Chondrocyte (in vitro differentiated cells): ENCODE results near the gene GCKR. TPM values are rescaled to one million over a fixed set of nuclear protein-coding genes. Genes with fewer than 3 reads are reported as not detected.

Experiments used
- DNase-seq: peaks from one replicate; pipeline ENCODE4 v3.0.0; 2021; ENCODE audit warnings: mixed read lengths, low spot score
- H3K27ac Mint-ChIP-seq: one replicate; pipeline ENCODE4 v1.8.0; 2021; ENCODE audit warnings: mild to moderate bottlenecking, moderate library complexity, mixed read lengths; ENCODE audit not compliant: unreplicated experiment
- H3K27me3 Mint-ChIP-seq: 2 replicates; pipeline ENCODE4 v1.8.0; 2021; ENCODE audit warnings: low read depth, mixed read lengths
- H3K36me3 Mint-ChIP-seq: 2 replicates; pipeline ENCODE4 v1.8.0; 2021; ENCODE audit warnings: low read depth, mixed read lengths
- H3K4me1 Mint-ChIP-seq: 2 replicates; pipeline ENCODE4 v1.8.0; 2021; ENCODE audit warnings: low read depth, mild to moderate bottlenecking, mixed read lengths
- H3K4me3 Mint-ChIP-seq: one replicate; pipeline ENCODE4 v1.8.0; 2021; ENCODE audit warnings: mild to moderate bottlenecking, moderate library complexity, mixed read lengths; ENCODE audit not compliant: unreplicated experiment
- H3K9me3 Mint-ChIP-seq: 2 replicates; pipeline ENCODE4 v1.8.0; 2021; ENCODE audit warnings: low read depth, mixed read lengths
- total RNA-seq: library from RNA; stranded (reverse); gene quantifications from 3 replicates; pipeline ENCODE4 v1.2.1, GENCODE V29; 2021
- TF ChIP-seq, protein P1 (sequence below): fragments of 200-600 bp; sonication (generic); IDR thresholded peaks from 2 replicates; pipeline ENCODE4 v1.5.0; 2021; ENCODE audit warnings: antibody characterized with exemption, mild to moderate bottlenecking, moderate library complexity

GCKR gene
- total RNA-seq, 1 donor from 2014 or later, result not detected

DNA sequence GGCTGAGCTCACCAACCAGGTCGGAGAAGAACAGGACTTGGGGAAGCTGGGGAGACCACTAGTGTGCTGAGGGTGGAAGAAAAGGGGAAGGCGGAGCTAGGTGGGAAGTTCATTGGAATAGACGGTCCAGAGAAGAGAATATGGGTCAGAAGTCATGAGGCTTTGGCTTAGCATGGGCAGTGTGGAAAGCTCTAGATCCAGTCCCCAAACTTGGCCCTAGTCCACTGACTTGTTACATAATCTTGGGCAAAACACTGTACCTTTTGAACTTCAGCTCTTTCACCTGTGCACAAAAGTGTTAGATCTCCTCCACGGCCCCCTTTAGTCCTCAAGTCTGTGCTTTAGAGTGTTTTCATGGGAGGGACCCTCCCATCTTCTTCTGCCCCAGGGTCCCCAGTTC lies 10.7 kb downstream of the GCKR start:
- no peak for DNase-seq
- Mint-ChIP-seq H3K4me1 (peaks cover 3% of the 10 kb centered on the region), H3K4me3 (no peak overlapping the region), H3K27ac (no peak overlapping the region), H3K27me3 (peaks cover 2% of the 10 kb centered on the region), H3K9me3 (no peaks in the 10 kb centered on the region), H3K36me3 (no peaks in the 10 kb centered on the region)
- TF ChIP-seq, protein P1, sequence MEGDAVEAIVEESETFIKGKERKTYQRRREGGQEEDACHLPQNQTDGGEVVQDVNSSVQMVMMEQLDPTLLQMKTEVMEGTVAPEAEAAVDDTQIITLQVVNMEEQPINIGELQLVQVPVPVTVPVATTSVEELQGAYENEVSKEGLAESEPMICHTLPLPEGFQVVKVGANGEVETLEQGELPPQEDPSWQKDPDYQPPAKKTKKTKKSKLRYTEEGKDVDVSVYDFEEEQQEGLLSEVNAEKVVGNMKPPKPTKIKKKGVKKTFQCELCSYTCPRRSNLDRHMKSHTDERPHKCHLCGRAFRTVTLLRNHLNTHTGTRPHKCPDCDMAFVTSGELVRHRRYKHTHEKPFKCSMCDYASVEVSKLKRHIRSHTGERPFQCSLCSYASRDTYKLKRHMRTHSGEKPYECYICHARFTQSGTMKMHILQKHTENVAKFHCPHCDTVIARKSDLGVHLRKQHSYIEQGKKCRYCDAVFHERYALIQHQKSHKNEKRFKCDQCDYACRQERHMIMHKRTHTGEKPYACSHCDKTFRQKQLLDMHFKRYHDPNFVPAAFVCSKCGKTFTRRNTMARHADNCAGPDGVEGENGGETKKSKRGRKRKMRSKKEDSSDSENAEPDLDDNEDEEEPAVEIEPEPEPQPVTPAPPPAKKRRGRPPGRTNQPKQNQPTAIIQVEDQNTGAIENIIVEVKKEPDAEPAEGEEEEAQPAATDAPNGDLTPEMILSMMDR, result no peak

DNA sequence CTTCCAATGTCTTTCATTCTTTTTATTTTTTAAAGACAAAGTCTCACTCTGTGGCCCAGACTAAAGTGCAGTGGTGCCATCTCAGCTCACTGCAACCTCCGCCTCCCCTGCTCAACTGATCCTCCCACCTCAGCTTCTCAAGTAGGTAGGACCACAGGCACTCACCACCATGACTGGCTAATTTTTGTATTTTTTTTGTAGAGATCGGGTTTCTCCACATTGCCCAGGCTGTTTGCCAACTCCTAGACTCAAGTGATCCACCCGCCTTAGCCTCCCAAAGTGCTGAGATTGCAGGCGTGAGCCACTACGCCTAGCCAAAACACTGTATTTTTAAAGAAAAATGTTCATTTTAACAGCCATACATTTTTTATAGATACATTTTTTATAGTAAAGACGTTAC lies 12.7 kb downstream of the GCKR start:
- Mint-ChIP-seq H3K27ac (no peak overlapping the region), H3K4me3 (no peak overlapping the region), H3K9me3 (no peaks in the 10 kb centered on the region), H3K4me1 (peaks cover 3% of the 10 kb centered on the region), H3K36me3 (no peaks in the 10 kb centered on the region), H3K27me3 (peaks cover 16% of the 10 kb centered on the region)
- TF ChIP-seq, protein P1, result no peak
- no peak for DNase-seq

DNA sequence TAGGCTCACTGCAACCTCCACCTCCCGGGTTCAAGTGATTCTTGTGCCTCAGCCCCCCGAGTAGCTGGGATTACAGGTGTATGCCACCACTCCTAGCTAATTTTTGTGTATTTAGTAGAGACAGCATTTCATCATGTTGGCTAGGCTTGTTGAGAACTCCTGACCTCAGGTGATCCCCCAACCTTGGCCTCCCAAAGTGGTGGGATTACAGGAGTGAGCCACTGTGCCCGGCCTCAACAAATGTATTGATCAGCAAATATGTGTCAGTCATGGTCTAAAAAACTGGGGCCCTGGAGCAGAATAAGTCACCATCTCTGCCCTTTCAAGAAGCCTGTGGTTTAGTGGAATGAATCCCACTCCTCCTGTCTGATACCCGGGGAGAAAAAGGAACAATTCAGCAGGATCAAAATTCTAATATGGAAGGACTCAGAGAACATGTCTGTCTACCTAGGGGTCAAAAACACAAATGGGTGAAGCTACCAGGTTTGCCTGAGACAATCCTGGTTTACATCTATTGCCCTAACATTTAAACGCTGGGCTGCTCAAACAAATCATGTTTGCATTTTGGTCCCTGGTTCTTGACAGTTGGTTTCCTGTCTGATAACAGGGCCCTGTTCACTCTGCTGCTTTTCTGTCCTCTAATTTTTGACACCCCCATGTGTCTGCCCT lies 21.6 kb downstream of the GCKR start:
- H3K4me1 Mint-ChIP-seq, result no peaks in the 10 kb centered on the region
- H3K36me3 Mint-ChIP-seq, result no peaks in the 10 kb centered on the region
- TF ChIP-seq, protein P1, result no peak
- peaks cover 12% of the 10 kb centered on the region for H3K27me3 Mint-ChIP-seq
- no peak for DNase-seq
- H3K27ac Mint-ChIP-seq, result no peak overlapping the region
- no peaks in the 10 kb centered on the region for H3K9me3 Mint-ChIP-seq
- no peak overlapping the region for H3K4me3 Mint-ChIP-seq

DNA sequence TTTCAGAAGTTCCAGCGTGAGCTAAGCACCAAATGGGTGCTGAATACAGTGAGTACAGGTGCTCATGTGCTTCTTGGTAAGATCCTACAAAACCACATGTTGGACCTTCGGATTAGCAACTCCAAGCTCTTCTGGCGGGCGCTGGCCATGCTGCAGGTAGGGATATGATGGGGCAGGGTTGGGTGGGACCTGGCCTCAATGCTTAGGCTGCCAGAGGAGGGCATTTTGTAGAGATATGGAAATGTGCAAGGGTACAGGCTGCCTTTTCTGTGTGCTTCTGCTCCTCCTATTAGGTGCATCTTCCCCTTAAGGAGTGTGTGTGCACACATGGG lies 22.1 kb downstream of the GCKR start:
- no peaks in the 10 kb centered on the region for H3K9me3 Mint-ChIP-seq
- no peaks in the 10 kb centered on the region for H3K4me1 Mint-ChIP-seq
- no peaks in the 10 kb centered on the region for H3K36me3 Mint-ChIP-seq
- no peak overlapping the region for H3K27ac Mint-ChIP-seq
- H3K4me3 Mint-ChIP-seq, result no peak overlapping the region
- TF ChIP-seq, protein P1, result no peak
- no peak for DNase-seq
- H3K27me3 Mint-ChIP-seq, result peaks cover 10% of the 10 kb centered on the region

DNA sequence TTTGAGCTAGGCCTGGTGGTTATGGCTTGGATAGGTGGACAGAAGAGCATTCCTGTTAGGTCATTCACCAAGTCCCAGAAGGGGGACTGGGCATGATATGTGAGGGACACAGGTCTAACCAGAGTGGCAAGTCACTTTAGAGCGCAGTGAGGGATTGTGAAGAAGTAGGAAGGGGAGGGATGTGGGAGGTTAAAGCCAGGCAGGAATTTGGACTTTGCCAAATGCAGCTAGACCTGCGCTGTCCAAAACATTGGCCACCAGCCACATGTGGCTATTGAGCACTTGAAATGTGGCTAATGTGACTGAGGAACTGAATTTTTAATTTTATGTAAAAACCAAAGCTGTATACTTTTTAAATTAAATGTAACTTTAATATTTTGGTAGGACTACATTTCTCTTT lies 23.7 kb downstream of the GCKR start:
- TF ChIP-seq, protein P1, result no peak
- Mint-ChIP-seq H3K27me3 (peaks cover 7% of the 10 kb centered on the region), H3K36me3 (no peaks in the 10 kb centered on the region), H3K9me3 (no peaks in the 10 kb centered on the region), H3K27ac (no peak overlapping the region), H3K4me3 (no peak overlapping the region), H3K4me1 (no peaks in the 10 kb centered on the region)
- no peak for DNase-seq
